NAMALWA (cell line): Measurements from ENCODE around the gene PHOX2A.
"Not testable (repeated sequence)": the region's sequence is repeated elsewhere in the genome, so short reads cannot be mapped to it uniquely, and the experiment has no call there.

Experiments used
- DNase-seq: peaks from one replicate; pipeline ENCODE4 v3.0.0-alpha.2; 2015; ENCODE audit warnings: low spot score

The PHOX2A gene

DNA sequence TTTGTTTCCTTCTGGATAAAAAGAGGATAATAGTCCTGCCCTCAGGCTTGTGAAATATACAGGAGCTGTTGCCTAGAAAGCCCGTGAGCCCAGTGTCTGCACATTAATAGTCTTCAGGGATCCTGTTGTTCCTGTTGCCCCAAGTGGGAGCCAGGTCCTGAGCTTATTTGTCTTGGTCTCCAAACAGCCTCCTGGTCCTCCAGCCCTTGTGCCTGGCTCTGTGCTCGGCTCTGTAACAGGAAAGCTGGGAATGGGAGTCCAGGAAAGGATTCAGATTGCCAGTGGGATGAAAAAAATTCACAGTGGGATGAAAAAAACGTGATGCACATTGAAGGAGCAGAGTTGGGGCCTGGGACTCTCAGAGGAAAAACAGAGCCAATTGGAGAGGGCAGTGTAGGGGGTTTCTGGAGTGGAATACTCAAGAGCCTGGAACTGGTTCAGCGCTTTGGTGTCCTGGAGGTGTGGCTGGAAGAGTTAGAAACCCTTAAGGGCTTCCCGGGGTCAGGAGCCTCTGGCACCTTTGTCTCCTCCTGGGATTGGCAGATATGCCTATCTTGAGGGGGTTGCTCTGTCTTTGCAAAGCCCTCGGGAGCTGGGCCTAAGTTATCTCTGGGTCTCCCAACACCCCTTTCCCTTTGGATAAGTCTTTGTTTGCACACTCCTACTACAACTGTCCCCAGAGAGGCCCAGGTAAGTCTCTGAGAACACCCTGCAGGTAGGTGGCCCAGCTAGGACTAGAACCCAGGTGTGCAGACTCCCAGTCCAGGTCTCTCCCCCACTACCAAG is 21.7 kb downstream of the PHOX2A start:
- no peak for DNase-seq

- peak; percentile 55 for DNase-seq
These were observed 22.4 kb downstream of the PHOX2A start for GRCh38 chr11:72221386-72222075.

- DNase-seq = no peak
These were observed 23.1 kb downstream of the PHOX2A start for GRCh38 chr11:72220696-72221363.

- DNase-seq = no peak
These were observed 25.7 kb downstream of the PHOX2A start for GRCh38 chr11:72218251-72218745.

- no peak for DNase-seq
These were observed 26.1 kb downstream of the PHOX2A start for GRCh38 chr11:72217841-72218240.

- DNase-seq = no peak
These were observed 27.3 kb downstream of the PHOX2A start, which contains the start of gene FOLR2 for GRCh38 chr11:72216638-72217037. TSS of gene FOLR2 (plus strand) at chr11:72216794. CDS start at chr11:72218585, 1,791 bp downstream.

DNA sequence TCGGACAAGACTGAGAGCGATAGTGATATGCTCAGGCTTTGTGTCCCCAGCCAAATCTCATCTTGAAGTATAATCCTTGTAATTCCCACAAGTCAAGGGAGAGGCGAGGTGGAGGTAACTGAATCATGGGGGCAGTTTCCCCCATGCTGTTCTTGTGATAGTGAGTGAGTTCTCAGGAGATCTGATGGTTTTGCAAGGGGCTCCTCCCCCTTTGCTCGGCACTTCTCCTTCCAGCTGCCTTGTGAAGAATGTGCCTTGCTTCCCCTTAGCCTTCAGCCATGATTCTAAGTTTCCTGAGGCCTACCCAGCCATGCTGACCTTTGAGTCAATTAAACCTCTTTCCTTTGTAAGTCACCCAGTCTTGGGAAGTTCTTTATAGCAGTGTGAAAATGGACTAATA is 34.9 kb downstream of the PHOX2A start:
- no peak for DNase-seq

DNA sequence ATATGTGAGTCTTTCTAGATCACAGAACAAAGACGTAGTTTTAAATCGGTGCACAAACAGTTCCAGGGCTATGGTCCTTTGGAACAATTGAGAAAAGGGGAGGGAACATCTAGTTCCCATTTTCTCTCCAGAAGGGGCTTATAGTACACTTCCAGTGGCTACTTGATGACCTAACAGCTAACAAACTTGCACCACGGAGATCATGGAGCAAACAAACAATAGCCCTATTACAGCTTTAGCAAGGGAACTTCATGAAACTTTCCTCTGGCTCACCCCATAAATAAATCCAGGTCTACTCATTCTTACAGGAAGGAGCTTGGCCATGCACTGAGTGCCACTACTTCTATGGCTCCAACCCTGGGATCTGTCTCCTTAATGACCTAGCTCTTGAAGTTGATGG is 35.7 kb downstream of the PHOX2A start:
- no peak for DNase-seq

- DNase-seq = not testable (repeated sequence)
These were observed 37.2 kb downstream of the PHOX2A start for GRCh38 chr11:72206794-72207193.

GRCh38 chr11:72204886-72205285 is 39.1 kb downstream of the PHOX2A start:
- no peak for DNase-seq

- no peak for DNase-seq
These were observed 40.8 kb downstream of the PHOX2A start for GRCh38 chr11:72203163-72203562.

DNA sequence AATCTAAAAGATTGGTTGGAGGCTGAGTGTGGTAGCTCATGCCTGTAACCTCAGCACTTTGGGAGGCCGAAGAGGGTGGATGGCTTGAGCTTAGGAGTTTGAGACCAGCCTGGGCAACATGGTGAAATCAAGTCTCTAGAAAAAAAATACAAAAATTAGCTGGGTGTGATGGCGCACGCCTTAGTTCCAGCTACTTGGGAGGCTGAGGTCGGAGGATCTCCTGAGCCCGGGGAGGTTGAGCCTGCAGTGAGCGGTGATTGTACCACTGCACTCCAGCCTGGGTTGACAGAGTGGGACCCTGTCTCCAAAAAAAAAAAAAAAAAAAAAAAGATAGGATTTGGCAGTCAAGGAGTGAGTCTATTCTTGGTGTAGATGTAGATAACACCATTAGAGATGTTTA is 41.4 kb downstream of the PHOX2A start:
- no peak for DNase-seq

DNA sequence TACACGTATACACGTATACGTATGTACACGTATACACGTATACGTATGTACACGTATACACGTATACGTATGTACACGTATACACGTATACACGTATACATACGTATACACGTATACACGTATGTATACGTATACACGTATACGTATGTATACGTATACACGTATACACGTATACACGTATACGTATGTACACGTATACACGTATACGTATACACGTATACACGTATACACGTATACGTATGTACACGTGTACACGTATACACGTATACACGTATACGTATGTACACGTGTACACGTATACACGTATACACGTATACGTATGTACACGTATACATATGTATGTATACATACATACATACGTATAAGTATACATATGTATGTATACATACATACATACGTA is 42.5 kb downstream of the PHOX2A start:
- not testable (repeated sequence) for DNase-seq

- no peak for DNase-seq
These were observed 48.3 kb downstream of the PHOX2A start for GRCh38 chr11:72195518-72196270.

DNA sequence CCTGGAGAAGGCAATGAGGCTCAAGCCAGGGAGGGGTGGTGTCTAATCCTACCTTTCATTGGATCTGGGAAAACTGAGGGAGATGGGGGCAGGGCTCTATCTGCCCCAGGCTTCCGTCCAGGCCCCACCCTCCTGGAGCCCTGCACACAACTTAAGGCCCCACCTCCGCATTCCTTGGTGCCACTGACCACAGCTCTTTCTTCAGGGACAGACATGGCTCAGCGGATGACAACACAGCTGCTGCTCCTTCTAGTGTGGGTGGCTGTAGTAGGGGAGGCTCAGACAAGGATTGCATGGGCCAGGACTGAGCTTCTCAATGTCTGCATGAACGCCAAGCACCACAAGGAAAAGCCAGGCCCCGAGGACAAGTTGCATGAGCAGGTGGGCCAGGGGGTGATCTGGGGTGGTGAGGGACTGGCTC is 52.0 kb downstream of the PHOX2A start, which contains the start of gene FOLR1:
TSS of gene FOLR1 (plus strand) at position 180 of the 421 bp plus-strand sequence. CDS start at position 214, 34 bp downstream.
- no peak for DNase-seq

DNA sequence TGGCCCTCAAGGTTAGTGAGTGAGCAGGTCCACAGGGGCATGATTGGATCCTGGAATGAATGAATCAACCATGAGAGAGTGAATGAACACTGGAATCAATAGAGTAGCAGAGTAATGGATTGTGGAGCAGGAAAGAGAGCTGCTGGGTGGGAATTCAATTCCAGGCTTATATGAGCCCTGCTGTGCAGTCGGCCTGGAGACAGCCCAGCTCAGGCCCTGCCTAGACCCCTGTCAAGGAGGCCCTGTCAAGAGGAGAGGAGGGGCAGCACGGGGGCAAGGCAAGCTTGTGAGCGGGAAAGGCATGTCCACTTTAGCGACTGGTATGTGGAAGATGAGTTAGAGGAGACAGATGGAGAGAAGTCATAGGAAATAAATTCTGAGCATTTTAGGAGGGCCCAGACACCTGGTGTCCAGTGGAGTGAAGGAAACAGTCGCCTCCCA is 53.3 kb downstream of the PHOX2A start:
- no peak for DNase-seq

DNA sequence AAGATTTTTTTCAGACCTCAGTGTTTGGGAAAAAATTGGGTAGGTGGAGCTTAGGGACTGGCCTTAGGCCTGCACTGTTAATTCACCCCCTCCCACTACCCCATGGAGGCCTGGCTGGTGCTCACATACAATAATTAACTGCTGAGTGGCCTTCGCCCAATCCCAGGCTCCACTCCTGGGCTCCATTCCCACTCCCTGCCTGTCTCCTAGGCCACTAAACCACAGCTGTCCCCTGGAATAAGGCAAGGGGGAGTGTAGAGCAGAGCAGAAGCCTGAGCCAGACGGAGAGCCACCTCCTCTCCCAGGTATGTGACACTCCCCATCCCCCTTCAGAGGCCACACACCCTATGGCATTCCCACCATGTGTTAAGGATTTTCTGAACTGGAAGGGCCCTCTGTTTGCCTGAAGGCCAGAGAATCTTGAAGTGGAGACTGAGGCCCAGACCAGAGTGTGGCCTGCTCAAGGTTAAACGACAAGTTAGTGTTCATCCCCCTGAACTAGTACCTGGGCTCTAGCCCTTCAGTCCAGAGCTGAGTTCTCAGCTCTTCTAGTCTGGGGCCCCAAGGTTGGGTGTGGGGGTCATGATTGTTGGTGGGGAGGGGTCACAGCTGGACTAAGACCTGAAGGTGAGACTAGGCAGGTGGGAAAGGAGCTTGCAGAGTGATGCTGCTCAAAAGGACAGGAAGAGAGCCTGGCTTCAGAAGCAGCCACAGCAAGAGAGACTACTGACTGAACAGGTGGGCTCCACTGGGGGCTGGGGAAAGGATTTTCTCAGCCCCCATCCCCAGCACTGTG is 54.3 kb downstream of the PHOX2A start:
- no peak for DNase-seq
